ENCODE data around the gene NACA. TPM values are rescaled to one million over a fixed set of nuclear protein-coding genes. Genes with fewer than 3 reads are reported as not detected.

Gene NACA
- total RNA-seq, 2 donors from 2014 or later = 1,074 to 1,104 TPM

GRCh38 chr12:56678852-56679251, 46.2 kb downstream of the NACA start:
- H3K9me3 Mint-ChIP-seq = no peaks in the 10 kb centered on the region
- H3K27ac Mint-ChIP-seq = peak overlapping the region in 1 of 2 donors; percentile 81
- H3K36me3 Mint-ChIP-seq = peaks cover 9 to 30% of the 10 kb centered on the region in 2 donors

GRCh38 chr12:56677680-56678079, 47.4 kb downstream of the NACA start:
- Mint-ChIP-seq H3K36me3 (peaks cover 7 to 31% of the 10 kb centered on the region in 2 donors), H3K9me3 (no peaks in the 10 kb centered on the region), H3K27ac (peak overlapping the region in 1 of 2 donors; percentile 56)
- DNase-seq (ENCODE audit: low spot score in 2 of 2) = no peak
- ATAC-seq = peak; percentile 78 to 89

More at GRCh38 chr12:56678852-56679251, 46.2 kb downstream of the NACA start:
- DNase-seq (ENCODE audit: low spot score in 2 of 2) (no peak), ATAC-seq (no peak)

- ATAC-seq (peak in 1 of 2 donors; percentile 68), DNase-seq (ENCODE audit: low spot score in 2 of 2) (no peak)
- Mint-ChIP-seq H3K36me3 (peaks cover 6 to 32% of the 10 kb centered on the region in 2 donors), H3K9me3 (no peaks in the 10 kb centered on the region), H3K27ac (peak overlapping the region in 1 of 2 donors; percentile 60)
These were observed 48.1 kb downstream of the NACA start for GRCh38 chr12:56676851-56677580.

GRCh38 chr12:56671608-56672007, 53.5 kb downstream of the NACA start:
- Mint-ChIP-seq H3K27ac (peak overlapping the region in 1 of 2 donors; percentile 6), H3K9me3 (no peaks in the 10 kb centered on the region), H3K36me3 (peaks cover 18 to 44% of the 10 kb centered on the region in 2 donors)
- ATAC-seq (no peak), DNase-seq (ENCODE audit: low spot score in 2 of 2) (no peak)

- Mint-ChIP-seq H3K36me3 (peaks cover 18 to 46% of the 10 kb centered on the region in 2 donors), H3K27ac (peak overlapping the region in 1 of 2 donors; percentile 36)
These were observed 54.3 kb downstream of the NACA start for GRCh38 chr12:56670836-56671235.

GRCh38 chr12:56668197-56668457, 57.0 kb downstream of the NACA start:
- ATAC-seq (peak in 1 of 2 donors; percentile 59), DNase-seq (ENCODE audit: low spot score in 2 of 2) (no peak)
- Mint-ChIP-seq H3K36me3 (peaks cover 18 to 67% of the 10 kb centered on the region in 2 donors), H3K9me3 (no peaks in the 10 kb centered on the region), H3K27ac (peak overlapping the region in 1 of 2 donors; percentile 44)

More at GRCh38 chr12:56670836-56671235, 54.3 kb downstream of the NACA start:
- H3K9me3 Mint-ChIP-seq = no peaks in the 10 kb centered on the region
- ATAC-seq (no peak), DNase-seq (ENCODE audit: low spot score in 2 of 2) (no peak)

Other genes starting within 250 kb of the NACA start
- 1 to 10 TPM; 4.4 to 4.7 TPM for gene GLS2, start 237.1 kb downstream of the NACA start, total RNA-seq
- 1 to 10 TPM; 2.5 to 6.2 TPM for gene RBMS2, start 203.5 kb downstream of the NACA start, total RNA-seq
- gene BAZ2A, start 95.0 kb downstream of the NACA start, total RNA-seq = 100 to 1,000 TPM in 1 of 2 donors, 10 to 100 TPM in 1; 92.0 to 113 TPM
- 100 to 1,000 TPM; 788 to 897 TPM for gene ATP5F1B, start 79.3 kb downstream of the NACA start, total RNA-seq
- 100 to 1,000 TPM; 285 to 294 TPM for gene PTGES3, start 37.0 kb downstream of the NACA start, total RNA-seq
- gene PRIM1, start 27.0 kb upstream of the NACA start, total RNA-seq = 10 to 100 TPM; 71.9 to 76.6 TPM
- 1 to 10 TPM; 2.9 to 9.3 TPM for gene HSD17B6, start 38.0 kb upstream of the NACA start, total RNA-seq
- gene SDR9C7, start 209.1 kb upstream of the NACA start, total RNA-seq = not detected
- under 1 TPM; 0.29 to 0.93 TPM for gene RDH16, start 232.3 kb upstream of the NACA start, total RNA-seq

All from activated naive CD4-positive, alpha-beta T cell treated with anti-CD3 and anti-CD28 coated beads, Interleukin-2, amount 50 U/mL, for 72 hours (primary cell).